ENCODE data around the gene FLII.

GRCh38 chr17:18201108-18201507 is 57.4 kb downstream of the FLII start:
- no peak for TF ChIP-seq POLR2A (IDR thresholded peaks at IDR 0.05; ENCODE audit: extremely low read depth, insufficient read length)
- no peak for TF ChIP-seq CTCF (IDR thresholded peaks at IDR 0.05; ENCODE audit: low read depth, low read length)
- TF ChIP-seq, protein P1, sequence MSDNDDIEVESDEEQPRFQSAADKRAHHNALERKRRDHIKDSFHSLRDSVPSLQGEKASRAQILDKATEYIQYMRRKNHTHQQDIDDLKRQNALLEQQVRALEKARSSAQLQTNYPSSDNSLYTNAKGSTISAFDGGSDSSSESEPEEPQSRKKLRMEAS (IDR thresholded peaks at IDR 0.05; ENCODE audit: low read depth, low read length), result no peak
- TF ChIP-seq MYC (IDR thresholded peaks at IDR 0.05; ENCODE audit: low read depth, low read length), result no peak

All from NB4 (cell line).